NCI-H1105 treated with DMSO at 0.1 percent for 48 hours (cell line): ENCODE data around the gene MACROD2.

Experiments
- DNase-seq: peaks from one replicate; lab custom pipeline; 2025; lab: John Stamatoyannopoulos, UW

The MACROD2 gene

GRCh38 chr20:15675813-15676484 is 1680.6 kb downstream of the MACROD2 start:
- no peak for DNase-seq

GRCh38 chr20:15676815-15677214 is 1681.5 kb downstream of the MACROD2 start:
- DNase-seq = no peak

GRCh38 chr20:15682690-15683089 is 1687.4 kb downstream of the MACROD2 start:
- DNase-seq = no peak

- DNase-seq = no peak
These were observed 1697.3 kb downstream of the MACROD2 start for GRCh38 chr20:15692570-15692969.

- DNase-seq = no peak
These were observed 1704.3 kb downstream of the MACROD2 start for GRCh38 chr20:15699431-15700146.

GRCh38 chr20:15700147-15700765 is 1704.9 kb downstream of the MACROD2 start:
- DNase-seq = no peak

- DNase-seq = no peak
These were observed 1706.8 kb downstream of the MACROD2 start for GRCh38 chr20:15702161-15702560.

GRCh38 chr20:15703171-15703911 is 1708.0 kb downstream of the MACROD2 start:
- no peak for DNase-seq

GRCh38 chr20:15705975-15706374 is 1710.7 kb downstream of the MACROD2 start:
- no peak for DNase-seq

- no peak for DNase-seq
These were observed 1711.4 kb downstream of the MACROD2 start for GRCh38 chr20:15706719-15707118.

GRCh38 chr20:15708984-15709598 is 1713.8 kb downstream of the MACROD2 start:
- no peak for DNase-seq

GRCh38 chr20:15710636-15711035 is 1715.3 kb downstream of the MACROD2 start:
- DNase-seq = no peak

GRCh38 chr20:15711177-15711576 is 1715.9 kb downstream of the MACROD2 start:
- DNase-seq = no peak

GRCh38 chr20:15716256-15716655 is 1720.9 kb downstream of the MACROD2 start:
- no peak for DNase-seq

GRCh38 chr20:15726416-15726815 is 1731.1 kb downstream of the MACROD2 start:
- no peak for DNase-seq

GRCh38 chr20:15734052-15734451 is 1738.7 kb downstream of the MACROD2 start:
- DNase-seq = no peak

- DNase-seq = no peak
These were observed 1743.7 kb downstream of the MACROD2 start for GRCh38 chr20:15739035-15739434.

- DNase-seq = no peak
These were observed 1744.9 kb downstream of the MACROD2 start for GRCh38 chr20:15740046-15740775.

GRCh38 chr20:15742087-15742486 is 1746.8 kb downstream of the MACROD2 start:
- DNase-seq = no peak

- no peak for DNase-seq
These were observed 1747.3 kb downstream of the MACROD2 start for GRCh38 chr20:15742627-15743026.

GRCh38 chr20:15756002-15756753 is 1760.9 kb downstream of the MACROD2 start:
- DNase-seq = peak; percentile 85
